SHP77 (cell line): ENCODE results near the gene LRRC3.
"Not testable (repeated sequence)": the region's sequence is repeated elsewhere in the genome, so short reads cannot be mapped to it uniquely, and the experiment has no call there.

Experiments used
- DNase-seq, 2 experiments: peaks; one replicate each; lab custom pipeline; 2025; lab: John Stamatoyannopoulos, UW

The LRRC3 gene

GRCh38 chr21:44454747-44455523 lies at the start of gene LRRC3:
Gene LRRC3 (plus strand): TSS chr21:44455510. CDS start chr21:44456645, 1,135 bp downstream.
- DNase-seq = no peak

- no peak for DNase-seq
Measured at GRCh38 chr21:44405948-44406872, 49.1 kb upstream of the LRRC3 start.

- no peak for DNase-seq
Measured at GRCh38 chr21:44406953-44407352, 48.4 kb upstream of the LRRC3 start.

- no peak for DNase-seq
Measured at GRCh38 chr21:44407493-44407892, 47.8 kb upstream of the LRRC3 start.

- no peak for DNase-seq
Measured at GRCh38 chr21:44408226-44408625, 47.1 kb upstream of the LRRC3 start.

GRCh38 chr21:44413566-44414290 lies 41.6 kb upstream of the LRRC3 start:
- DNase-seq = no peak

- no peak for DNase-seq
Measured at GRCh38 chr21:44414291-44415072, 40.8 kb upstream of the LRRC3 start.

- DNase-seq = no peak
Measured at GRCh38 chr21:44415073-44416025, 40.0 kb upstream of the LRRC3 start.

- DNase-seq = no peak
Measured at GRCh38 chr21:44416193-44416592, 39.1 kb upstream of the LRRC3 start.

GRCh38 chr21:44417621-44418107 lies 37.6 kb upstream of the LRRC3 start:
- DNase-seq = not testable (repeated sequence)

- no peak for DNase-seq
Measured at GRCh38 chr21:44418108-44418875, 37.0 kb upstream of the LRRC3 start.

- DNase-seq = no peak
Measured at GRCh38 chr21:44418876-44419230, 36.5 kb upstream of the LRRC3 start.

GRCh38 chr21:44419679-44420078 lies 35.6 kb upstream of the LRRC3 start:
- DNase-seq = no peak

- DNase-seq = no peak
Measured at GRCh38 chr21:44420416-44421205, 34.7 kb upstream of the LRRC3 start.

GRCh38 chr21:44421901-44422840 lies 33.1 kb upstream of the LRRC3 start:
- DNase-seq = no peak

- DNase-seq = no peak
Measured at GRCh38 chr21:44423312-44423821, 31.9 kb upstream of the LRRC3 start.

- DNase-seq = no peak
Measured at GRCh38 chr21:44423941-44424607, 31.2 kb upstream of the LRRC3 start.
